HepG2 (cell line): Measurements from ENCODE around the gene UBAP2L. TPM values are rescaled to one million over a fixed set of nuclear protein-coding genes. Genes with fewer than 3 reads are reported as not detected.

Experiments used
- DNMT3B ChIP-seq: conservative IDR thresholded peaks from 2 replicates; pipeline ENCODE4 v1.6.1; 2016; ENCODE audit warnings: missing biosample characterization, control low read depth
- MTA1 ChIP-seq: sonication (generic); formaldehyde crosslinking; IDR thresholded peaks from 2 replicates; pipeline ENCODE4 v1.4.0; 2020; ENCODE audit warnings: missing genetic modification reagents, mild to moderate bottlenecking, borderline replicate concordance
- NCOA2 ChIP-seq: sonication (generic); formaldehyde crosslinking; IDR thresholded peaks from 2 replicates; pipeline ENCODE4 v1.8.0; 2022; ENCODE audit warnings: inconsistent platforms
- NR2F1 ChIP-seq, 2 experiments: fragments of 450-650 bp in 1 of 2; formaldehyde crosslinking in 1 of 2; IDR thresholded peaks; 2 replicates each; pipeline versions ENCODE4 v1.5.0 to v1.6.1; 2016 to 2020; ENCODE audit warnings: mild to moderate bottlenecking in 1 of 2, missing compliant biosample characterization in 1 of 2, missing genetic modification reagents in 1 of 2, moderate library complexity in 1 of 2
- POLR2A ChIP-seq, 2 experiments: IDR thresholded peaks; 2 replicates each; pipeline ENCODE4 v1.6.1; 2011; ENCODE audit warnings: low read depth in 2 of 2, low read length in 2 of 2, mild to moderate bottlenecking in 1 of 2, moderate library complexity in 1 of 2; ENCODE audit not compliant: insufficient read depth in 1 of 2
- PRPF4 ChIP-seq: fragments of 200-400 bp; formaldehyde crosslinking; IDR thresholded peaks from 2 replicates; pipeline ENCODE4 v1.6.1; 2016; ENCODE audit warnings: low read length, low read depth; ENCODE audit not compliant: poor library complexity, severe bottlenecking
- SSRP1 ChIP-seq: IDR thresholded peaks from 2 replicates; pipeline ENCODE4 v1.6.1; 2016; ENCODE audit warnings: control low read depth
- STAG1 ChIP-seq: sonication (generic); formaldehyde crosslinking; IDR thresholded peaks from 2 replicates; pipeline ENCODE4 v1.4.0; 2020; ENCODE audit warnings: missing genetic modification reagents
- TCF7 ChIP-seq: sonication (generic); IDR thresholded peaks from 2 replicates; pipeline ENCODE4 v1.6.1; 2016; ENCODE audit warnings: antibody characterized with exemption, low read depth
- TGIF2 ChIP-seq: IDR thresholded peaks from 2 replicates; pipeline ENCODE4 v1.6.1; 2016; ENCODE audit warnings: control low read depth, missing compliant biosample characterization
- ZNF180 ChIP-seq: sonication (generic); formaldehyde crosslinking; IDR thresholded peaks from 2 replicates; pipeline ENCODE4 v1.4.0; 2020; ENCODE audit warnings: low read depth, missing genetic modification reagents, borderline replicate concordance
- ZNF253 ChIP-seq: sonication (generic); formaldehyde crosslinking; IDR thresholded peaks from 2 replicates; pipeline ENCODE4 v1.8.0; 2022; ENCODE audit warnings: mild to moderate bottlenecking, missing genetic modification reagents, borderline replicate concordance
- ZNF484 ChIP-seq: sonication (generic); formaldehyde crosslinking; IDR thresholded peaks from 2 replicates; pipeline ENCODE4 v1.5.1; 2020; ENCODE audit warnings: mild to moderate bottlenecking, low read depth, missing genetic modification reagents, borderline replicate concordance
- ZNF543 ChIP-seq: sonication (generic); formaldehyde crosslinking; IDR thresholded peaks from 2 replicates; pipeline ENCODE4 v1.4.0; 2020; ENCODE audit warnings: mild to moderate bottlenecking, missing genetic modification reagents
- ZNF629 ChIP-seq: sonication (generic); formaldehyde crosslinking; conservative IDR thresholded peaks from 2 replicates; pipeline ENCODE4 v1.5.0; 2020; ENCODE audit warnings: missing genetic modification reagents
- ZNF678 ChIP-seq: sonication (generic); formaldehyde crosslinking; IDR thresholded peaks from 2 replicates; pipeline ENCODE4 v1.4.0; 2020; ENCODE audit warnings: mild to moderate bottlenecking, missing genetic modification reagents
- ZNF790 ChIP-seq: sonication (generic); formaldehyde crosslinking; IDR thresholded peaks from 2 replicates; pipeline ENCODE4 v1.8.0; 2022; ENCODE audit warnings: missing genetic modification reagents, mild to moderate bottlenecking, borderline replicate concordance
- polyA plus RNA-seq, 8 experiments: library from polyadenylated mRNA; depleted of rRNA in 3 of 8; stranded (reverse) in 7 of 8; unstranded in 1 of 8; fragments of >200 nt; fragmentation: Illumina TruSeq in 4 of 8; extraction: Trizol in 4 of 8; gene quantifications; 2 replicates each; pipeline versions ENCODE4 v1.2.1 to v1.2.3, GENCODE V29; 2011 to 2016; ENCODE audit warnings: low read depth in 4 of 8, missing spikeins in 1 of 8, mixed read lengths in 1 of 8; ENCODE audit not compliant: insufficient read depth in 1 of 8
- total RNA-seq, 5 experiments: library from RNA; depleted of rRNA; stranded (reverse); fragments of >200 nt; fragmentation: Illumina TruSeq; extraction: Trizol; gene quantifications; 2 replicates each; pipeline ENCODE4 v1.2.3, GENCODE V29; 2016; ENCODE audit warnings: low read depth in 1 of 5
- TF ChIP-seq, protein P1 (sequence below): sonication (generic); formaldehyde crosslinking; conservative IDR thresholded peaks from 2 replicates; pipeline ENCODE4 v1.4.0; 2020; ENCODE audit warnings: missing genetic modification reagents
- TF ChIP-seq, protein P2 (sequence below): sonication (generic); formaldehyde crosslinking; IDR thresholded peaks from 2 replicates; pipeline ENCODE4 v1.4.0; 2020; ENCODE audit warnings: missing genetic modification reagents
- TF ChIP-seq, protein P3 (sequence below): IDR thresholded peaks from 2 replicates; pipeline ENCODE4 v1.6.1; 2016; ENCODE audit warnings: mild to moderate bottlenecking, missing biosample characterization, missing genetic modification reagents
- TF ChIP-seq, protein P4 (sequence below): sonication (generic); formaldehyde crosslinking; IDR thresholded peaks from 2 replicates; pipeline ENCODE4 v1.4.0; 2020; ENCODE audit warnings: mild to moderate bottlenecking, missing genetic modification reagents

UBAP2L gene
- total and polyA plus RNA-seq, 2 of the 13 experiments (the other 11 are each of a cell fraction or from before 2014, with no cell fraction given), result 74.2 to 159 TPM

DNA sequence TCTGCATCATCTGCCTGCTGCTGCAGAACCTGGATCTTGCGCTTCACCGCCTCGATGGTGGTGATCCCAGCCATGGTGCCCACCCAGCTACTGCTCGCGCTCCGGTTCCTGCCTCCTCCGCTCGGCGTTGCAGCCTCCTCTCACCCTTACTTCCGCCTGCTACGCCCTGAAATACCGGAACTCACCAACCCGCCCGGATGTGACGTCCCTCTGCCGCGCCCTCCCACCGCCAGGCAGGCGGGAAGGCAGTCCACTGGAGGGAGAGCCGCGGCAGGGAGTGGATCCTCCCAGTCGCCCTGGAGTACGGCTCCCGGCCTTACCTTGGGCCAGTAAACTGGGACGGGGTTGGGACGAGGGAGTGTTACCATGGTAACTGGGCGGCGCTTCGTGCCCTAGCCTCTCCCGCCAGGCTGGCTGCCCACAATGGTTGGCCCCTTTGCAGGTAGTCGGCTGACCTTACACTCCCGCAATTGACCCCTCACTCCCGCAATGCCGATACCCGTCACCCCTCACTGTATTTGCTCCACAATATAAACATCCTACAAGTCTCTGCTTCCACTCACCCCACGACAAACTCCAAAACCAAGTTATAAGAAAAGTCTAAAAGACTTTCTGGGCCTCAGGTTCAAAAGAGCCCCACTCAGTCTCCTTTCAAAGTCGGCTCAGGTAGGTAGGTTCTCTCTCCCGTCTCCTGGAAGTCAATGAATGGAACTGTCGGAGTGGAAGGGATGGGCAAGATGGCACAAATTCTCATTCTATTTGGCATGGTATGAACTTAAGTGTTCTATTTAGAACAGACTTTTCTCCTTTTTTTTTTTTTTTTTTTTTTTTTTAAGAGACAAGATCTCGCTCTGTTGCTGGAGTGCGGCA, 37.5 kb upstream of the UBAP2L start (continued):
- TF ChIP-seq, protein P1, sequence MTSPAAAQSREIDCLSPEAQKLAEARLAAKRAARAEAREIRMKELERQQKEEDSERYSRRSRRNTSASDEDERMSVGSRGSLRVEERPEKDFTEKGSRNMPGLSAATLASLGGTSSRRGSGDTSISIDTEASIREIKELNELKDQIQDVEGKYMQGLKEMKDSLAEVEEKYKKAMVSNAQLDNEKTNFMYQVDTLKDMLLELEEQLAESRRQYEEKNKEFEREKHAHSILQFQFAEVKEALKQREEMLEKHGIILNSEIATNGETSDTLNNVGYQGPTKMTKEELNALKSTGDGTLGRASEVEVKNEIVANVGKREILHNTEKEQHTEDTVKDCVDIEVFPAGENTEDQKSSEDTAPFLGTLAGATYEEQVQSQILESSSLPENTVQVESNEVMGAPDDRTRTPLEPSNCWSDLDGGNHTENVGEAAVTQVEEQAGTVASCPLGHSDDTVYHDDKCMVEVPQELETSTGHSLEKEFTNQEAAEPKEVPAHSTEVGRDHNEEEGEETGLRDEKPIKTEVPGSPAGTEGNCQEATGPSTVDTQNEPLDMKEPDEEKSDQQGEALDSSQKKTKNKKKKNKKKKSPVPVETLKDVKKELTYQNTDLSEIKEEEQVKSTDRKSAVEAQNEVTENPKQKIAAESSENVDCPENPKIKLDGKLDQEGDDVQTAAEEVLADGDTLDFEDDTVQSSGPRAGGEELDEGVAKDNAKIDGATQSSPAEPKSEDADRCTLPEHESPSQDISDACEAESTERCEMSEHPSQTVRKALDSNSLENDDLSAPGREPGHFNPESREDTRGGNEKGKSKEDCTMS, result no peak
- TF ChIP-seq STAG1 (CRISPR knock-in tag) (no peak), TCF7 (no peak), TGIF2 (CRISPR knock-in tag) (peak; percentile 77), PRPF4 (no peak), ZNF678 (no peak), ZNF253 (CRISPR knock-in tag) (peak; percentile 91), NCOA2 (CRISPR knock-in tag) (peak; percentile 51), ZNF790 (CRISPR knock-in tag) (no peak), SSRP1 (CRISPR knock-in tag) (no peak), ZNF543 (CRISPR knock-in tag) (no peak), ZNF629 (CRISPR knock-in tag) (no peak; the same call in 1 of the 2 replicates), POLR2A (IDR thresholded peaks at IDR 0.05; ENCODE audit: insufficient read depth in 1 of 2, low read depth in 2 of 2, low read length in 2 of 2) (peak; percentile 81 to 87), ZNF484 (CRISPR knock-in tag) (no peak), ZNF180 (CRISPR knock-in tag) (no peak), DNMT3B (CRISPR knock-in tag) (no peak; the same call in 1 of the 2 replicates), NR2F1 (CRISPR knock-in tag; IDR thresholded peaks at IDR 0.05) (peak in 1 of 2 experiments; percentile 53; a peak in 1 of 4 replicates), MTA1 (CRISPR knock-in tag) (no peak)
- TF ChIP-seq, protein P2, sequence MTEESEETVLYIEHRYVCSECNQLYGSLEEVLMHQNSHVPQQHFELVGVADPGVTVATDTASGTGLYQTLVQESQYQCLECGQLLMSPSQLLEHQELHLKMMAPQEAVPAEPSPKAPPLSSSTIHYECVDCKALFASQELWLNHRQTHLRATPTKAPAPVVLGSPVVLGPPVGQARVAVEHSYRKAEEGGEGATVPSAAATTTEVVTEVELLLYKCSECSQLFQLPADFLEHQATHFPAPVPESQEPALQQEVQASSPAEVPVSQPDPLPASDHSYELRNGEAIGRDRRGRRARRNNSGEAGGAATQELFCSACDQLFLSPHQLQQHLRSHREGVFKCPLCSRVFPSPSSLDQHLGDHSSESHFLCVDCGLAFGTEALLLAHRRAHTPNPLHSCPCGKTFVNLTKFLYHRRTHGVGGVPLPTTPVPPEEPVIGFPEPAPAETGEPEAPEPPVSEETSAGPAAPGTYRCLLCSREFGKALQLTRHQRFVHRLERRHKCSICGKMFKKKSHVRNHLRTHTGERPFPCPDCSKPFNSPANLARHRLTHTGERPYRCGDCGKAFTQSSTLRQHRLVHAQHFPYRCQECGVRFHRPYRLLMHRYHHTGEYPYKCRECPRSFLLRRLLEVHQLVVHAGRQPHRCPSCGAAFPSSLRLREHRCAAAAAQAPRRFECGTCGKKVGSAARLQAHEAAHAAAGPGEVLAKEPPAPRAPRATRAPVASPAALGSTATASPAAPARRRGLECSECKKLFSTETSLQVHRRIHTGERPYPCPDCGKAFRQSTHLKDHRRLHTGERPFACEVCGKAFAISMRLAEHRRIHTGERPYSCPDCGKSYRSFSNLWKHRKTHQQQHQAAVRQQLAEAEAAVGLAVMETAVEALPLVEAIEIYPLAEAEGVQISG (CRISPR knock-in tag), result peak; percentile 92
- TF ChIP-seq, protein P3, sequence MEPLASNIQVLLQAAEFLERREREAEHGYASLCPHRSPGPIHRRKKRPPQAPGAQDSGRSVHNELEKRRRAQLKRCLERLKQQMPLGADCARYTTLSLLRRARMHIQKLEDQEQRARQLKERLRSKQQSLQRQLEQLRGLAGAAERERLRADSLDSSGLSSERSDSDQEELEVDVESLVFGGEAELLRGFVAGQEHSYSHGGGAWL (CRISPR knock-in tag), result peak; percentile 67; the same call in 1 of the 2 replicates
- TF ChIP-seq, protein P4, sequence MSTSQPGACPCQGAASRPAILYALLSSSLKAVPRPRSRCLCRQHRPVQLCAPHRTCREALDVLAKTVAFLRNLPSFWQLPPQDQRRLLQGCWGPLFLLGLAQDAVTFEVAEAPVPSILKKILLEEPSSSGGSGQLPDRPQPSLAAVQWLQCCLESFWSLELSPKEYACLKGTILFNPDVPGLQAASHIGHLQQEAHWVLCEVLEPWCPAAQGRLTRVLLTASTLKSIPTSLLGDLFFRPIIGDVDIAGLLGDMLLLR (CRISPR knock-in tag), result 0 out of 2 replicates have a peak, but pooled peaks have one; percentile 44
